Activated B cell treated with CpG ODN at 0.5 μM for 24 hours (primary cell): ENCODE data around the gene CERS1. TPM values are rescaled to one million over a fixed set of nuclear protein-coding genes. Genes with fewer than 3 reads are reported as not detected.
A peak's percentile ranks its signal among the peaks of the same experiment; 100 is the strongest.

ENCODE experiments used
- ATAC-seq: fragments of 200-7000 bp; cut with Tn5 transposase; one replicate; pipeline ENCODE4 v1.10.0; 2021; ENCODE audit warnings: low read depth, mild to moderate bottlenecking, moderate library complexity
- CTCF ChIA-PET: fragments of 350-600 bp; sonication (Branson Sonifier 250); formaldehyde crosslinking; loops from one replicate; lab custom pipeline; 2021; ENCODE audit warnings: antibody characterized with exemption; lab: Charles Lee
- POLR2A ChIA-PET: fragments of 350-600 bp; sonication (Branson Sonifier 250); formaldehyde crosslinking; loops from one replicate; lab custom pipeline; 2021; ENCODE audit warnings: antibody characterized with exemption; lab: Charles Lee
- DNase-seq: peaks from one replicate; pipeline ENCODE4 v3.0.0; 2022
- H3K27ac Mint-ChIP-seq: one replicate; pipeline ENCODE4 v1.8.0; 2020; ENCODE audit warnings: mixed read lengths
- H3K27me3 Mint-ChIP-seq: one replicate; pipeline ENCODE4 v1.8.0; 2021; ENCODE audit warnings: mixed read lengths
- H3K36me3 Mint-ChIP-seq: one replicate; pipeline ENCODE4 v1.8.0; 2021; ENCODE audit warnings: low read depth, mixed read lengths
- H3K4me1 Mint-ChIP-seq: one replicate; pipeline ENCODE4 v1.8.0; 2021; ENCODE audit warnings: mixed read lengths
- H3K4me3 Mint-ChIP-seq: one replicate; pipeline ENCODE4 v1.8.0; 2020; ENCODE audit warnings: mild to moderate bottlenecking, mixed read lengths
- H3K9me3 Mint-ChIP-seq: one replicate; pipeline ENCODE4 v1.8.0; 2020; ENCODE audit warnings: mixed read lengths
- intact Hi-C: fragments of 100-400 bp; cut with micrococcal nuclease; formaldehyde crosslinking; loops from one replicate; pipeline ENCODE4 v1.15.1; 2024
- total RNA-seq: library from RNA; stranded (reverse); gene quantifications from 2 replicates; pipeline ENCODE4 v1.2.3, GENCODE V29; 2022
- TF ChIP-seq, protein P1 (sequence below): fragments of 200-600 bp; IDR thresholded peaks from one replicate; pipeline ENCODE4 v1.8.0; 2022; ENCODE audit warnings: antibody characterized with exemption, mild to moderate bottlenecking

CERS1 gene
- total RNA-seq, 1 donor from 2014 or later = not detected

DNA sequence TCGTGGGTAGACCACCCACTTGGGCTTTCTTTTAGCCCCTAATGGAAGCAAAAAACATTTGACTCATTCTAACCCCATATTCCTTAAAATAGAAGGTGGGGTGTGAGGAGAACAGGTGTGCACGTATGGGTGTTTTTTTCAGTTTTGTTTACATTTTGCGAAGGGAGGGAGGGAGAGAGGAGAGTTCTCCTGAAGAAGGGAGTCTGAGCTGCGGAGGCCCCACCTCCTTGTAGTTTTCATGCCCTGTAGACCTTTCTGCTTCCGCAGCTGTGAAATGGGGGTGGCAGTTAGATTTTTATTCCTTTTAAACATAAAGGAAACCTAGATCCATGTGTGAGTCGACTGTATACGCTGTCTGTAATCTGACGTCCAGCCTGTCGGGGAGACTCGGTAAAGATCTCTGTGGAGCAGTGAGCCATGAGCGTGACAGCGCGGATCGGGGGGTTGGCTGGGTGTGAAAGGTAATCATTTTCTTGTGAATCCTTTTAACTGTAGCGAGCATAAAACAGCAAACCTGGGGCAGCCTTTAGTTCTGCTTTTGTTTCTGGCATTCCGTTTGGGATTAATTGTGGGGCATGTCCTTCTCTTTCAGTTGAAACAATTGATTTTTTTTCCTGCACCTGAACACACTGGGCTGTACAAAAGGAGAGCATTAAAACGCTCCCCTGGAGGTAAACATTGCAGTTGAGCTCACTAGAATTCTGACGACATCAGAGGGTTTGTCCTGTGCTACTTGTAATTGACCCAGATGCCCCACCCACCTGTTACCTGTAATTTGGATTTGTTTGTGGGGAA is 61.9 kb downstream of the CERS1 start:
- H3K9me3 Mint-ChIP-seq = no peaks in the 10 kb centered on the region
- intact Hi-C loops = loop anchor here (2.0 to 5.0 kb wide), 4 partner anchors 47 to 397 kb away; partner anchors contain the start of genes ISYNA1 and REX1BD
- H3K36me3 Mint-ChIP-seq = peaks cover 51% of the 10 kb centered on the region
- H3K4me1 Mint-ChIP-seq = peaks cover 55% of the 10 kb centered on the region
- ChIA-PET POLR2A (interaction anchor here (0.7 to 0.9 kb wide), 2 partner anchors 15 to 1303 kb away, joined by 3 to 5 read pairs; no protein-coding TSS in a partner anchor), CTCF (interaction anchor here (1.4 kb wide), 1 partner anchor 14 kb away, joined by 8 read pairs; no protein-coding TSS in a partner anchor)
- ATAC-seq (no peak), DNase-seq (no peak)
- no peaks in the 10 kb centered on the region for H3K27me3 Mint-ChIP-seq
- H3K27ac Mint-ChIP-seq = peak overlapping the region; percentile 51
- peak overlapping the region; percentile 90 for H3K4me3 Mint-ChIP-seq
- TF ChIP-seq, protein P1, sequence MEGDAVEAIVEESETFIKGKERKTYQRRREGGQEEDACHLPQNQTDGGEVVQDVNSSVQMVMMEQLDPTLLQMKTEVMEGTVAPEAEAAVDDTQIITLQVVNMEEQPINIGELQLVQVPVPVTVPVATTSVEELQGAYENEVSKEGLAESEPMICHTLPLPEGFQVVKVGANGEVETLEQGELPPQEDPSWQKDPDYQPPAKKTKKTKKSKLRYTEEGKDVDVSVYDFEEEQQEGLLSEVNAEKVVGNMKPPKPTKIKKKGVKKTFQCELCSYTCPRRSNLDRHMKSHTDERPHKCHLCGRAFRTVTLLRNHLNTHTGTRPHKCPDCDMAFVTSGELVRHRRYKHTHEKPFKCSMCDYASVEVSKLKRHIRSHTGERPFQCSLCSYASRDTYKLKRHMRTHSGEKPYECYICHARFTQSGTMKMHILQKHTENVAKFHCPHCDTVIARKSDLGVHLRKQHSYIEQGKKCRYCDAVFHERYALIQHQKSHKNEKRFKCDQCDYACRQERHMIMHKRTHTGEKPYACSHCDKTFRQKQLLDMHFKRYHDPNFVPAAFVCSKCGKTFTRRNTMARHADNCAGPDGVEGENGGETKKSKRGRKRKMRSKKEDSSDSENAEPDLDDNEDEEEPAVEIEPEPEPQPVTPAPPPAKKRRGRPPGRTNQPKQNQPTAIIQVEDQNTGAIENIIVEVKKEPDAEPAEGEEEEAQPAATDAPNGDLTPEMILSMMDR = no peak

DNA sequence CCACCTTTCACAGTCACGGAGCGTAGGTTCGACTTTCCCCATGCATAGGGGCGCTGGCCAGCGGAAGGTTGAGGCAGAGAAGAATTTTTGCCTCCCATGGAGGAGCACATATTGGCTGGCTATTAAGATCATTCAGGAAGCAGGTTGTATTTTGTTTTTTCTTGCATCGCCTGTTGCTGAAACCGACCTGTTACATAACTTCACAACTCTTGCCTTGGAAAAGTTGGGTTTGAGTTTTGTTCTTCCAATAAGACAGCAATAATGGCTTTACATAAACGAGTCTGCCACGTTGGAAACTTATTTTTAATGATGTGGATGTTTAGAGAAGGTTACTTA is 62.8 kb downstream of the CERS1 start:
- Mint-ChIP-seq H3K36me3 (peaks cover 45% of the 10 kb centered on the region), H3K4me3 (peak overlapping the region; percentile 90), H3K9me3 (no peaks in the 10 kb centered on the region), H3K27me3 (no peaks in the 10 kb centered on the region), H3K4me1 (peaks cover 48% of the 10 kb centered on the region), H3K27ac (peak overlapping the region; percentile 77)
- ATAC-seq (no peak), DNase-seq (no peak)
- intact Hi-C loops = loop anchor here (2.0 to 5.0 kb wide), 3 partner anchors 131 to 396 kb away; partner anchors contain the start of genes ISYNA1 and REX1BD
- ChIA-PET POLR2A (interaction anchor here (0.5 to 2.2 kb wide), 8 partner anchors 11 to 396 kb away, joined by 3 to 15 read pairs (median 6); partner anchors contain the start of genes KXD1, REX1BD and UBA52), CTCF (interaction anchor here (1.9 kb wide), 1 partner anchor 14 kb away, joined by 13 read pairs; no protein-coding TSS in a partner anchor)
- TF ChIP-seq, protein P1 = no peak

- DNase-seq = no peak
- TF ChIP-seq, protein P1 = no peak
- H3K4me1 Mint-ChIP-seq = peaks cover 42% of the 10 kb centered on the region
- intact Hi-C loops = loop anchor here (2.0 to 5.0 kb wide), 3 partner anchors 130 to 395 kb away; partner anchors contain the start of genes ISYNA1 and REX1BD
- H3K27me3 Mint-ChIP-seq = no peaks in the 10 kb centered on the region
- peak overlapping the region; percentile 90 for H3K4me3 Mint-ChIP-seq
- ChIA-PET CTCF (interaction anchor here (0.8 to 1.9 kb wide), 5 partner anchors 11 to 244 kb away, joined by 3 to 13 read pairs (median 6); partner anchors contain the start of gene REX1BD), POLR2A (interaction anchor here (0.5 to 2.2 kb wide), 18 partner anchors 8 to 882 kb away, joined by 3 to 15 read pairs (median 5); partner anchors contain the start of genes COMP, COPE, DDX49 and KXD1)
- ATAC-seq = peak; percentile 43
- peak overlapping the region; percentile 77 for H3K27ac Mint-ChIP-seq
- H3K9me3 Mint-ChIP-seq = peaks cover 2% of the 10 kb centered on the region
- peaks cover 39% of the 10 kb centered on the region for H3K36me3 Mint-ChIP-seq
Observed at GRCh38 chr19:18832306-18833140, 63.4 kb downstream of the CERS1 start.

- peak within 1 kb of the TSS; percentile 77 for H3K27ac Mint-ChIP-seq
- H3K4me1 Mint-ChIP-seq = peaks cover 35% of the 10 kb centered on the region
- peaks cover 38% of the 10 kb centered on the region for H3K36me3 Mint-ChIP-seq
- H3K9me3 Mint-ChIP-seq = peaks cover 5% of the 10 kb centered on the region
- TF ChIP-seq, protein P1 = no peak
- no peaks in the 10 kb centered on the region for H3K27me3 Mint-ChIP-seq
- intact Hi-C loops = loop anchor here (1.0 to 5.0 kb wide), 6 partner anchors 88 to 394 kb away; partner anchors contain the start of genes COPE, DDX49, ELL and ISYNA1
- POLR2A ChIA-PET = interaction anchor here (0.5 to 2.2 kb wide), 23 partner anchors 9 to 400 kb away, joined by 3 to 15 read pairs (median 4); partner anchors contain the start of genes COMP, COPE, CRTC1 and DDX49
- CTCF ChIA-PET = interaction anchor here (0.8 to 1.9 kb wide), 6 partner anchors 12 to 243 kb away, joined by 3 to 13 read pairs (median 5); partner anchors contain the start of gene REX1BD
- ATAC-seq (peak; percentile 84), DNase-seq (peak; percentile 97)
- peak within 1 kb of the TSS; percentile 90 for H3K4me3 Mint-ChIP-seq
Observed at GRCh38 chr19:18831524-18832305, 64.2 kb downstream of the CERS1 start, which contains the start of gene UPF1. Gene UPF1 (plus strand): TSS chr19:18831959. CDS start chr19:18832210, 251 bp downstream.
